Neural cell (in vitro differentiated cells): ENCODE data around the gene TRIM2. TPM values are rescaled to one million over a fixed set of nuclear protein-coding genes. Genes with fewer than 3 reads are reported as not detected.

Experiments
- H2AFZ ChIP-seq: fragments of 200-600, 300-800 bp; sonication (generic), shearing (Covaris generic); 2 replicates; pipeline ENCODE4 v1.6.0; 2014; ENCODE audit warnings: low read depth, mild to moderate bottlenecking, antibody characterized with exemption, low read length, moderate library complexity
- H3F3A ChIP-seq: fragments of 200-600 bp; shearing (Covaris generic); 2 replicates; pipeline ENCODE4 v1.6.1; 2016; ENCODE audit warnings: mild to moderate bottlenecking, moderate library complexity, mixed read lengths, antibody characterized with exemption, low read length; ENCODE audit not compliant: insufficient read depth, poor library complexity, severe bottlenecking
- H3K27ac ChIP-seq: fragments of 200-600, 300-800 bp; sonication (generic), shearing (Covaris generic); 2 replicates; pipeline ENCODE4 v1.5.1; 2014; ENCODE audit warnings: mild to moderate bottlenecking, low read length, moderate library complexity
- H3K27me3 ChIP-seq: fragments of 300-800, 200-600 bp; sonication (generic), shearing (Covaris generic); 2 replicates; pipeline ENCODE4 v1.6.0; 2014; ENCODE audit warnings: mild to moderate bottlenecking, low read depth, low read length, moderate library complexity; ENCODE audit not compliant: insufficient read depth
- H3K36me3 ChIP-seq: fragments of 300-800, 200-600 bp; sonication (generic), shearing (Covaris generic); 2 replicates; pipeline ENCODE4 v1.5.1; 2014; ENCODE audit warnings: mild to moderate bottlenecking, antibody characterized with exemption, low read length, moderate library complexity; ENCODE audit not compliant: insufficient read depth
- H3K4me2 ChIP-seq: fragments of 300-800, 200-600 bp; sonication (generic), shearing (Covaris generic); 2 replicates; pipeline ENCODE4 v1.6.0; 2014; ENCODE audit warnings: mild to moderate bottlenecking, low read length
- H3K4me3 ChIP-seq: fragments of 300-800, 200-600 bp; sonication (generic), shearing (Covaris generic); 2 replicates; pipeline ENCODE4 v1.5.1; 2014; ENCODE audit warnings: mild to moderate bottlenecking, low read length, moderate library complexity
- H3K79me2 ChIP-seq: fragments of 200-600 bp; shearing (Covaris generic); replicated peaks from 2 replicates; pipeline ENCODE4 v1.6.0; 2014; ENCODE audit warnings: mild to moderate bottlenecking, low read length, moderate library complexity; ENCODE audit not compliant: insufficient read depth
- H3K9ac ChIP-seq: fragments of 300-800, 200-600 bp; sonication (generic), shearing (Covaris generic); 2 replicates; pipeline ENCODE4 v1.6.1; 2016; ENCODE audit warnings: mild to moderate bottlenecking, low read length, mixed read lengths
- H3K9me2 ChIP-seq: fragments of 200-600 bp; shearing (Covaris generic); 2 replicates; pipeline ENCODE4 v1.6.1; 2016; ENCODE audit warnings: mild to moderate bottlenecking, low read length, mixed read lengths; ENCODE audit not compliant: insufficient read depth
- H3K9me3 ChIP-seq: fragments of 200-600, 300-800 bp; sonication (generic), shearing (Covaris generic); 2 replicates; pipeline ENCODE4 v1.6.1; 2016; ENCODE audit warnings: mild to moderate bottlenecking, mixed run types, low read length, moderate library complexity, mixed read lengths
- H4K20me1 ChIP-seq: fragments of 200-600 bp; shearing (Covaris generic); 2 replicates; pipeline ENCODE4 v1.6.1; 2016; ENCODE audit warnings: mild to moderate bottlenecking, mixed run types; ENCODE audit not compliant: insufficient read depth
- EP300 ChIP-seq: fragments of 450-650 bp; conservative IDR thresholded peaks from 2 replicates; pipeline ENCODE4 v1.6.1; 2014; ENCODE audit warnings: antibody characterized with exemption, mild to moderate bottlenecking, moderate library complexity; ENCODE audit not compliant: poor library complexity, severe bottlenecking
- EZH2 ChIP-seq: fragments of 200-600, 300-800 bp; shearing (Covaris generic), sonication (generic); IDR thresholded peaks from 2 replicates; pipeline ENCODE4 v1.6.1; 2014; ENCODE audit warnings: antibody characterized with exemption, low read length, borderline replicate concordance, mild to moderate bottlenecking; ENCODE audit not compliant: insufficient read depth, poor library complexity, severe bottlenecking
- MXI1 ChIP-seq: fragments of 450-650 bp; conservative IDR thresholded peaks from 2 replicates; pipeline ENCODE4 v1.6.1; 2014; ENCODE audit warnings: antibody characterized with exemption, mild to moderate bottlenecking; ENCODE audit not compliant: poor library complexity, severe bottlenecking
- POLR2AphosphoS5 ChIP-seq: IDR thresholded peaks from 2 replicates; pipeline ENCODE4 v1.6.1; 2012
- RAD21 ChIP-seq: fragments of 450-650 bp; conservative IDR thresholded peaks from 2 replicates; pipeline ENCODE4 v1.6.1; 2014; ENCODE audit warnings: antibody characterized with exemption, mild to moderate bottlenecking, moderate library complexity
- REST ChIP-seq: IDR thresholded peaks from 2 replicates; pipeline ENCODE4 v1.6.1; 2012; ENCODE audit warnings: borderline replicate concordance
- SMC3 ChIP-seq: fragments of 450-650 bp; conservative IDR thresholded peaks from 2 replicates; pipeline ENCODE4 v1.6.1; 2014; ENCODE audit warnings: antibody characterized with exemption, mild to moderate bottlenecking, moderate library complexity; ENCODE audit not compliant: poor library complexity
- TAF1 ChIP-seq: IDR thresholded peaks from 2 replicates; pipeline ENCODE4 v1.6.1; 2012; ENCODE audit warnings: low read depth
- polyA plus RNA-seq: library from polyadenylated mRNA; depleted of rRNA; stranded (reverse); fragments of >200 nt; gene quantifications from 2 replicates; pipeline ENCODE4 v1.2.3, GENCODE V29; 2014
- TF ChIP-seq, protein P1 (sequence below): fragments of 450-650 bp; IDR thresholded peaks from 2 replicates; pipeline ENCODE4 v1.5.1; 2014; ENCODE audit warnings: antibody characterized with exemption, mild to moderate bottlenecking, moderate library complexity; ENCODE audit not compliant: poor library complexity, severe bottlenecking

Gene TRIM2
- polyA plus RNA-seq, 1 donor from 2014 or later, result 261 TPM

DNA sequence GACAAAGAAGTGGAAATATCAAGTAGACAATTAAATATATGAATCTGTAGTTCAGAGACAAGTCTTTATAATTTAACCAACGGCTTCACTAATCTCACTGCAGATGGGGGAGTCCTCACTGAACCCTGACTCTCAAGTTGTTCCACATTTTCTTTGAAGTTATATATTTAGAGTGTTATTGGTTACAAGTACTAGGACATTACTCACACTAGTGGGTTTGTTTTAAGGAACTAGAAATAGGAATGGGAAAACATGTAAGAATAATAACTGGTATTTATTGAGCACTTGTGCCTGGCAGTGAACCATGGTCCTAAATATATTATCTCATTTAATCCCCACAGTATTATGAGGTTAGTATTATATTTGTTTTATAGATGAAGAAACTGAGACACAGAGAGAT lies 162.2 kb downstream of the TRIM2 start:
- Histone ChIP-seq H3K9me3 (no peaks in the 10 kb centered on the region), H3F3A (no peaks in the 10 kb centered on the region), H3K4me2 (no peak overlapping the region), H3K4me3 (no peak overlapping the region), H3K36me3 (no peaks in the 10 kb centered on the region), H3K27ac (no peak overlapping the region), H3K9ac (no peak overlapping the region), H3K9me2 (no peaks in the 10 kb centered on the region), H3K27me3 (no peaks in the 10 kb centered on the region), H4K20me1 (no peaks in the 10 kb centered on the region), H2AFZ (no peak overlapping the region), H3K79me2 (no peaks in the 10 kb centered on the region)
- TF ChIP-seq REST, result no peak
- no peak for TF ChIP-seq RAD21
- TF ChIP-seq SMC3, result no peak

- Histone ChIP-seq H3K4me3 (no peak overlapping the region), H3K9me2 (no peaks in the 10 kb centered on the region), H3K79me2 (no peaks in the 10 kb centered on the region), H3K9ac (no peak overlapping the region), H3K27ac (no peak overlapping the region), H3K36me3 (no peaks in the 10 kb centered on the region), H3K4me2 (no peak overlapping the region), H4K20me1 (no peaks in the 10 kb centered on the region), H3K27me3 (no peaks in the 10 kb centered on the region), H2AFZ (no peak overlapping the region), H3K9me3 (no peaks in the 10 kb centered on the region), H3F3A (no peaks in the 10 kb centered on the region)
- TF ChIP-seq TAF1 (no peak), EZH2 (no peak), SMC3 (no peak), MXI1 (no peak), EP300 (no peak), RAD21 (no peak), REST (no peak), POLR2AphosphoS5 (no peak)
- TF ChIP-seq, protein P1, sequence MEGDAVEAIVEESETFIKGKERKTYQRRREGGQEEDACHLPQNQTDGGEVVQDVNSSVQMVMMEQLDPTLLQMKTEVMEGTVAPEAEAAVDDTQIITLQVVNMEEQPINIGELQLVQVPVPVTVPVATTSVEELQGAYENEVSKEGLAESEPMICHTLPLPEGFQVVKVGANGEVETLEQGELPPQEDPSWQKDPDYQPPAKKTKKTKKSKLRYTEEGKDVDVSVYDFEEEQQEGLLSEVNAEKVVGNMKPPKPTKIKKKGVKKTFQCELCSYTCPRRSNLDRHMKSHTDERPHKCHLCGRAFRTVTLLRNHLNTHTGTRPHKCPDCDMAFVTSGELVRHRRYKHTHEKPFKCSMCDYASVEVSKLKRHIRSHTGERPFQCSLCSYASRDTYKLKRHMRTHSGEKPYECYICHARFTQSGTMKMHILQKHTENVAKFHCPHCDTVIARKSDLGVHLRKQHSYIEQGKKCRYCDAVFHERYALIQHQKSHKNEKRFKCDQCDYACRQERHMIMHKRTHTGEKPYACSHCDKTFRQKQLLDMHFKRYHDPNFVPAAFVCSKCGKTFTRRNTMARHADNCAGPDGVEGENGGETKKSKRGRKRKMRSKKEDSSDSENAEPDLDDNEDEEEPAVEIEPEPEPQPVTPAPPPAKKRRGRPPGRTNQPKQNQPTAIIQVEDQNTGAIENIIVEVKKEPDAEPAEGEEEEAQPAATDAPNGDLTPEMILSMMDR, result no peak
Observed at GRCh38 chr4:153367092-153367491, 162.8 kb downstream of the TRIM2 start.
